SK-N-SH (cell line): ENCODE data around the gene SEC23IP. TPM values are rescaled to one million over a fixed set of nuclear protein-coding genes. Genes with fewer than 3 reads are reported as not detected.

ENCODE experiments used
- CTCF ChIA-PET: fragments of 300-600, 350-600 bp; formaldehyde crosslinking; extraction: SDS; loops from one replicate; lab custom pipeline; 2021; lab: Yijun Ruan, JAX
- POLR2A ChIA-PET: fragments of 350-600 bp; sonication (Branson Sonifier 250); formaldehyde crosslinking; extraction: SDS; loops from one replicate; lab custom pipeline; 2020; ENCODE audit warnings: antibody characterized with exemption, inconsistent platforms; lab: Yijun Ruan, JAX
- DNase-seq: peaks from one replicate; pipeline ENCODE4 v3.0.0; 2012
- H2AFZ ChIP-seq: fragments of 200-600 bp; sonication (generic); 2 replicates; pipeline ENCODE4 v1.8.1; 2016; ENCODE audit warnings: antibody characterized with exemption, mild to moderate bottlenecking, low read depth
- H3F3A ChIP-seq: fragments of 200-600 bp; sonication (generic); replicated peaks from 2 replicates; pipeline ENCODE3; 2016; ENCODE audit warnings: antibody characterized with exemption, mild to moderate bottlenecking; ENCODE audit not compliant: insufficient read depth
- H3K27ac ChIP-seq, 2 experiments: fragments of 200-500 bp in 1 of 2; fragments of 200-600 bp in 1 of 2; sonication (Bioruptor generic) in 1 of 2; sonication (generic), shearing (Covaris generic) in 1 of 2; 2 replicates each; pipeline versions ENCODE4 v1.5.1 to v1.6.1; 2014 to 2016; ENCODE audit warnings: low read depth in 2 of 2, inconsistent platforms in 1 of 2, low read length in 1 of 2, mild to moderate bottlenecking in 1 of 2, mixed read lengths in 1 of 2
- H3K27me3 ChIP-seq: fragments of 200-600 bp; sonication (generic), shearing (Covaris generic); 2 replicates; pipeline ENCODE4 v1.6.1; 2016; ENCODE audit warnings: mixed run types; ENCODE audit not compliant: insufficient read depth
- H3K36me3 ChIP-seq, 2 experiments: fragments of 200-500 bp in 1 of 2; fragments of 200-600 bp in 1 of 2; sonication (Bioruptor generic) in 1 of 2; sonication (generic) in 1 of 2; replicated peaks in 1 of 2; 2 replicates each; pipeline versions ENCODE3 to v1.5.1; 2014 to 2016; ENCODE audit warnings: low read length in 1 of 2, mild to moderate bottlenecking in 1 of 2; ENCODE audit not compliant: insufficient read depth in 2 of 2, control insufficient read depth in 1 of 2
- H3K4me1 ChIP-seq, 2 experiments: fragments of 200-500 bp in 1 of 2; fragments of 200-600 bp in 1 of 2; sonication (Bioruptor generic) in 1 of 2; sonication (generic), shearing (Covaris generic) in 1 of 2; 2 replicates each; pipeline versions ENCODE4 v1.5.1 to v1.6.1; 2014 to 2016; ENCODE audit warnings: low read depth in 1 of 2, low read length in 1 of 2, mixed run types in 1 of 2; ENCODE audit not compliant: insufficient read depth in 2 of 2, control insufficient read depth in 1 of 2
- H3K4me2 ChIP-seq: fragments of 200-600 bp; sonication (generic), shearing (Covaris generic); 2 replicates; pipeline ENCODE4 v1.6.1; 2017; ENCODE audit warnings: mixed run types
- H3K4me3 ChIP-seq, 2 experiments: fragments of 200-500 bp in 1 of 2; fragments of 200-600 bp in 1 of 2; sonication (Bioruptor generic) in 1 of 2; sonication (generic), shearing (Covaris generic) in 1 of 2; 2 replicates each; pipeline versions ENCODE4 v1.5.1 to v1.8.1; 2014 to 2016; ENCODE audit warnings: low read depth in 2 of 2, inconsistent platforms in 1 of 2, low read length in 1 of 2, mild to moderate bottlenecking in 1 of 2, mixed read lengths in 1 of 2, moderate library complexity in 1 of 2
- H3K79me2 ChIP-seq: fragments of 200-600 bp; sonication (generic); 2 replicates; pipeline ENCODE4 v1.8.1; 2017; ENCODE audit warnings: mild to moderate bottlenecking; ENCODE audit not compliant: insufficient read depth
- H3K9ac ChIP-seq: fragments of 200-600 bp; sonication (generic); 2 replicates; pipeline ENCODE4 v1.6.1; 2017; ENCODE audit warnings: mixed run types
- H3K9me2 ChIP-seq: fragments of 200-600 bp; sonication (generic); 2 replicates; pipeline ENCODE4 v1.6.1; 2017; ENCODE audit warnings: mixed run types
- H3K9me3 ChIP-seq: fragments of 200-600 bp; sonication (generic); 2 replicates; pipeline ENCODE4 v1.6.1; 2017; ENCODE audit warnings: mixed run types, mild to moderate bottlenecking, moderate library complexity
- H4K20me1 ChIP-seq: fragments of 200-600 bp; sonication (generic); 2 replicates; pipeline ENCODE4 v1.6.1; 2017; ENCODE audit warnings: mild to moderate bottlenecking, mixed run types; ENCODE audit not compliant: insufficient read depth
- CTCF ChIP-seq: fragments of 200-600 bp; sonication (generic); IDR thresholded peaks from 2 replicates; pipeline ENCODE4 v1.6.1; 2017; ENCODE audit warnings: antibody characterized with exemption, mild to moderate bottlenecking, moderate library complexity
- FOXM1 ChIP-seq: IDR thresholded peaks from 2 replicates; pipeline ENCODE4 v1.4.0; 2012; ENCODE audit warnings: low read depth, mild to moderate bottlenecking
- GABPA ChIP-seq: IDR thresholded peaks from 2 replicates; pipeline ENCODE4 v1.4.0; 2012; ENCODE audit warnings: low read depth, mild to moderate bottlenecking
- MXI1 ChIP-seq: IDR thresholded peaks from 2 replicates; pipeline ENCODE4 v1.6.1; 2012; ENCODE audit warnings: mild to moderate bottlenecking, low read depth, low read length, improper control_type of control experiment
- TEAD4 ChIP-seq: IDR thresholded peaks from 2 replicates; pipeline ENCODE4 v1.4.0; 2012; ENCODE audit warnings: mild to moderate bottlenecking, borderline replicate concordance; ENCODE audit not compliant: insufficient read depth
- USF1 ChIP-seq: IDR thresholded peaks from 2 replicates; pipeline ENCODE4 v1.4.0; 2012; ENCODE audit warnings: low read depth, borderline replicate concordance
- WGBS: methylation state at CpG from one replicate; pipeline ENCODE4 v1.1.6; 2017; ENCODE audit warnings: low lambda C conversion rate; 5-methylcytosine and 5-hydroxymethylcytosine counted together
- polyA plus RNA-seq, 3 experiments: library from polyadenylated mRNA; depleted of rRNA; stranded (reverse); fragments of >200 nt; gene quantifications; 2 replicates each; pipeline ENCODE4 v1.2.3, GENCODE V29; 2012
- TF ChIP-seq, protein P1 (sequence below): fragments of 150-350 bp; IDR thresholded peaks from 2 replicates; pipeline ENCODE4 v1.6.1; 2016; ENCODE audit warnings: mild to moderate bottlenecking, low read depth, low read length

Gene SEC23IP
- polyA plus RNA-seq, 1 of the 3 experiments (the other 2 are of a cell fraction) = 23.8 TPM

GRCh38 chr10:119970107-119970506 lies 77.6 kb downstream of the SEC23IP start:
- H3K9me2 ChIP-seq = no peaks in the 10 kb centered on the region
- H3K27me3 ChIP-seq = no peaks in the 10 kb centered on the region
- no peak overlapping the region for H3K9ac ChIP-seq
- peak; percentile 36 for DNase-seq
- H3K27ac ChIP-seq = peak overlapping the region in 1 of 2 experiments; percentile 86; a peak in 1 of 4 replicates
- no peak overlapping the region for H2AFZ ChIP-seq
- no peaks in the 10 kb centered on the region for H3K79me2 ChIP-seq
- no peaks in the 10 kb centered on the region for H4K20me1 ChIP-seq
- H3K36me3 ChIP-seq = no peaks in the 10 kb centered on the region
- H3K9me3 ChIP-seq = no peaks in the 10 kb centered on the region
- CTCF ChIA-PET = interaction anchor here (0.8 to 1.2 kb wide), 2 partner anchors 17 to 37 kb away, joined by 3 read pairs; no protein-coding TSS in a partner anchor
- no peak overlapping the region for H3K4me3 ChIP-seq
- POLR2A ChIA-PET = no interaction called here
- H3K4me1 ChIP-seq = peaks cover 0 to 5% of the 10 kb centered on the region in 2 experiments; a peak in 2 of 4 replicates
- no peak overlapping the region for H3K4me2 ChIP-seq
- TF ChIP-seq GABPA (no peak), TEAD4 (no peak), FOXM1 (no peak), CTCF (no peak), USF1 (no peak)
- TF ChIP-seq, protein P1, sequence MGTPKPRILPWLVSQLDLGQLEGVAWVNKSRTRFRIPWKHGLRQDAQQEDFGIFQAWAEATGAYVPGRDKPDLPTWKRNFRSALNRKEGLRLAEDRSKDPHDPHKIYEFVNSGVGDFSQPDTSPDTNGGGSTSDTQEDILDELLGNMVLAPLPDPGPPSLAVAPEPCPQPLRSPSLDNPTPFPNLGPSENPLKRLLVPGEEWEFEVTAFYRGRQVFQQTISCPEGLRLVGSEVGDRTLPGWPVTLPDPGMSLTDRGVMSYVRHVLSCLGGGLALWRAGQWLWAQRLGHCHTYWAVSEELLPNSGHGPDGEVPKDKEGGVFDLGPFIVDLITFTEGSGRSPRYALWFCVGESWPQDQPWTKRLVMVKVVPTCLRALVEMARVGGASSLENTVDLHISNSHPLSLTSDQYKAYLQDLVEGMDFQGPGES = no peak
- 60% methylated on average over 1 of the region's 1 CpG for WGBS
- H3F3A ChIP-seq = no peaks in the 10 kb centered on the region

DNA sequence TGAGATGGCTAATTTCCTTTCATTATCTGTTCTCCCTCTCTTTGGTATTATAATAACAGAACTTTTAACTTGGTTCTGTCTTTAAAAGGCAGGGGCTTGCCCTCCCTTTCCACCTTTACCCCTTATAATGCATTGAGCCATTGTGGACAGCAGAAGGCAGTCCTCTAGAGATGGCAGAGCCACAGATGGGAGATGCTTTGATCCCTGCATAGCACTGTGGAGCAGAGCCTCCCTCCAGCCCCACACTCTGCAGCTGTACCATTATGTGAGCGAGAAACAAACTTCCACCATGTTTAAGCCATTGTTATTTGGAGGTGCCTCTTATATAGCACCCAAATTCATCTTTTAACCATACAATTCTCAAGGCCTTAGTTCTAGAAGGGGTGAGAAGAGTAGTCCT lies 78.4 kb downstream of the SEC23IP start:
- ChIA-PET POLR2A (no interaction called here), CTCF (no interaction called here)
- H3K4me1 ChIP-seq = peaks cover 0 to 5% of the 10 kb centered on the region in 2 experiments; a peak in 2 of 4 replicates
- H3K27ac ChIP-seq = peak overlapping the region in 1 of 2 experiments; percentile 84; a peak in 2 of 4 replicates
- no peak overlapping the region for H2AFZ ChIP-seq
- H3K36me3 ChIP-seq = no peaks in the 10 kb centered on the region
- no peak overlapping the region for H3K4me3 ChIP-seq
- no peak overlapping the region for H3K4me2 ChIP-seq
- H3K79me2 ChIP-seq = no peaks in the 10 kb centered on the region
- DNase-seq = no peak
- no peaks in the 10 kb centered on the region for H4K20me1 ChIP-seq
- WGBS = 24% methylated on average over 1 of the region's 1 CpG
- H3K9me3 ChIP-seq = no peaks in the 10 kb centered on the region
- no peaks in the 10 kb centered on the region for H3F3A ChIP-seq
- TF ChIP-seq MXI1 (no peak), GABPA (no peak)
- H3K9ac ChIP-seq = no peak overlapping the region
- H3K27me3 ChIP-seq = no peaks in the 10 kb centered on the region
- no peaks in the 10 kb centered on the region for H3K9me2 ChIP-seq
